Anterior cingulate cortex (tissue), 58 donors: Measurements from ENCODE around the gene TIMELESS.
"Not testable (repeated sequence)": the region's sequence is repeated elsewhere in the genome, so short reads cannot be mapped to it uniquely, and the experiment has no call there.

Source experiments
- DNase-seq, 58 donors: peaks; one replicate each; lab custom pipeline; 2025; lab: John Stamatoyannopoulos, UW

TIMELESS gene

DNA sequence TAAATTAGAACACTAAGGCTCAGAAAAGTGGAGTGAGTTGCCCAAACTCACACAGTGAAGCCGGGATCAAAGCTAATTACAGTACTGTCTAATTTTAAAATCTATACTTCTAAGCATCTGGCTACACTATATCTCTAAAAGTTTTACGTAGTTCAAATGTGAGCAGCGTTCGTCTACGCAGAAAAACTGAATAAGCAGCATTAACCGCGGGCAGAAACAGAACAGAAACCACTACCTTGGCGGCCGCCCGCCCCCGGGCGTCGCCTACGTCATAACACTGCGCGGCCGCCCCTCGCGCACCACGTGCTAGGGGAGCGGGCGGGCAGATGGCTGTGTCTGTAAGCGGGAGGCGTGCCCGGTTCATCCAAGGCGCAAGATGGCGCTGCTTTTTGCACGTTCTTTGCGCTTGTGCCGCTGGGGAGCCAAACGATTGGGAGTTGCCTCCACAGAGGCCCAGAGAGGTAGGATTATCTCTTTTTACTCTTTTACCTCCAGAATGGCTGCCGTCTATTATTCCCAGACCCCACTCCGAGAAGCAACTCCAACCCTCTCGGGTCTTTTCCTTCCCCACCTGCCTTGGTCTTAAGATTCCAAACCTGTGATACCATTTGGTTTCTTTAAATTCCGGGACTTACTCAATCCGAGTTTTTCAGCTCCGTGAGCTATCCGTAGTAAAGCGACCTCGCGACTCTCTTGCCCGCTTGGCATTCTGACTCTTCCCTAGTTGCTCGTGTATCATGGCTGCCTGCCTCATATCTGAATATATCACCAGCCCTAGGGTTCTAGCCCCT is 19.2 kb upstream of the TIMELESS start, which contains the start of gene SPRYD4:
Gene SPRYD4, plus strand, starts transcription at position 363 of the 791 bp plus-strand sequence. Its CDS starts 14 bp downstream, at position 377.
- peak; percentile 65 to 96 (median 90) for DNase-seq

- no peak for DNase-seq
These were observed 13.3 kb upstream of the TIMELESS start for GRCh38 chr12:56462565-56462964.

- no peak for DNase-seq
These were observed 12.3 kb upstream of the TIMELESS start for GRCh38 chr12:56461235-56462159.

GRCh38 chr12:56457817-56458216 is 8.6 kb upstream of the TIMELESS start:
- no peak for DNase-seq

GRCh38 chr12:56454557-56454956 is 5.3 kb upstream of the TIMELESS start, which contains the start of gene MIP:
Gene MIP, minus strand, starts transcription at chr12:56454657. Its CDS starts 44 bp downstream, at chr12:56454613.
- no peak for DNase-seq

GRCh38 chr12:56451147-56451546 is 1.9 kb upstream of the TIMELESS start:
- no peak for DNase-seq

DNA sequence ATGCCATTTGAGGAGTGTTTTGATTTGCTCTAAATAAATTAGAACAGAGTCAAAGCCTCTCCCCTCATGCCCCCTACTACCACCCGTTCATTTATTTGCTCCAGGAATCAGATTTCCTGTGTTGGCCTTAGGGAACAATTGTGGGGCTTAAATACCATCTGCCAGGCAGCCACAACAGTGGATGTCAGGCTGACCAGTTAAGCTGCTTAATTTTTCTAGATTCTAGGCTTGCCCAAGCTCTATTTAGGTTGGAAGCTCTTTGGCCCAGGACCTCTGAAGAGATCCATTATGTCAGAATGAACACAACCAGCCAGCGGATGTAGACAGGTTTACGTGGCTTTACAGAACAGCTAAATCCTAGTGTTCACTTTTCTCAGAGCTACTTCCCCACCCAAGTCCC is 1.0 kb upstream of the TIMELESS start:
- no peak for DNase-seq

GRCh38 chr12:56449622-56449984 is 377 bp upstream of the TIMELESS start:
- no peak for DNase-seq

DNA sequence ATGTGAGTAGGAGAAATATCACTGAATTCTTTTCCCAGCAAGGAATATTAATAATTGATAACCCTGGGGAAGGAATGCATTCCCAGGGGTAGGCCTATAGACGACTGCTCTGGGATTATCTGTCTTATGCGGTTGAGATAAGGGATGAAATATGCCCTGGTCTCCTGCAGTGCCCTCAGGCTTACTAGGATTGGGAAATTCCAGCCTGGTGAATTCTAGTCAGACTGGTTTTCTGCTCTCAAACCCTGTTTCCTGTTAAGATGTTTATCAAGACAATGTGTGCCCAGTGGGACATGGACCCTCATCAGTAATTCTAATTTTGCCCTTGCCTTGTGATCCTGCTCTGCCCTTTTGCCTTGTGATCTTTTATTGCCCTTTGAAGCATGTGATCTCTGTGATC is 6.0 kb downstream of the TIMELESS start:
- not testable (repeated sequence) for DNase-seq

DNA sequence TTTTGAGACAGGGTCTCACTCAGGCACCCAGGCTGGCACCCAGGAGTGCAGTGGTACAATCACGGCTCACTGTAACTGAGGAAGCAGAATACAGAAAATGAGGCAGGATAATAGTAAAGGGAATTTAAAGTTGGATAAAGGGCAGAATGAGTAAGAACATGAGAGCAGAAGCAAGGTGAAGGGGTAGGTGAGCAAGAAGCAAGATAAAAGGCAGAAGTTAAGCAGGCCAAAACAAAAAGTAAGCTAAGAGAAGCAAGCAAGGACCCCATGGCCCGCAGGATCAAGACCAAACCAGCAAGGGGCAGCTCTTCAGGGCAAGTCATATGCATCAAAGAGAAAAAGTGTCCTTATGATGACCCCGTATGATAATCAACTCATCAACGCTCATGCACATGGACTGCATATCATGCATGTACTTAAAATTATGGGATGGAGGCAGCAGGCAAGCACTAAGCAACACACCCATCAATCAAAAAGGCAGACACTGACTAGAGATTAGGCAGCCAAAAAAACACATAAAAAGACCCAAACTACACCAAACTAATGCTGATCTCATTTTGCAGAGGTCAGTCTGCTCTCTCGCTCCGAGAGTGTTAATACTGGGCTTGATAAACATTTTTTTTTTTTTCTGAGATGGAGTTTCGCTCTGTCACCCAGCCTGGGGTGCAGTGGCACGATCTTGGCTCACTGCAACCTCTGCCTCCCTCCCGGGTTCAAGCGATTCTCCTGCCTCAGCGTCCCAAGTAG is 11.6 kb downstream of the TIMELESS start:
- no peak for DNase-seq

GRCh38 chr12:56434828-56435227 is 14.4 kb downstream of the TIMELESS start:
- no peak for DNase-seq

GRCh38 chr12:56431850-56432249 is 17.4 kb downstream of the TIMELESS start:
- no peak for DNase-seq

- no peak for DNase-seq
These were observed 17.9 kb downstream of the TIMELESS start for GRCh38 chr12:56431288-56431687.

DNA sequence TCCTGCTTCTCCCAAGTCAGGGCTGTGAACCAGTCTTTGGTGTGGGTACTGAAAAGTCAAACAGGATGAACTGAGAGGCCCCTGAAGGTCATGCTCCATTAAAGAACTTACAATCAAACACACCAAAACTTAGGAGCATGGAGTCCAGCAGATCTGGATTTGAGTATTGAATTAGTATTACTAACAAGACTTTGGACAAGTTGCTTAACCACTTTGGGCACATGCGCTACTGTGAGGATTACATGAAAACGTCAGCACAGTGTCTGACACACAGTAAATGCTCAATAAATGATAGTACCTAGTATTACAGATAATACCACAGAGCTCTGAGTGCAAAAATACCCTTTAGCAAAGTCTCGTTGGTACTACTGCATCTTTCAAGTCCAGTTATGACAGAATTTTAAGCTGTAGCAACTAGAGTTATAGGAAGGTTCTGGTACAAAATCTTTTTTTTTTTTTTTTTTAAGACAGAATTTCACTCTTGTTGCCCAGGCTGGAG is 23.2 kb downstream of the TIMELESS start:
- no peak for DNase-seq

DNA sequence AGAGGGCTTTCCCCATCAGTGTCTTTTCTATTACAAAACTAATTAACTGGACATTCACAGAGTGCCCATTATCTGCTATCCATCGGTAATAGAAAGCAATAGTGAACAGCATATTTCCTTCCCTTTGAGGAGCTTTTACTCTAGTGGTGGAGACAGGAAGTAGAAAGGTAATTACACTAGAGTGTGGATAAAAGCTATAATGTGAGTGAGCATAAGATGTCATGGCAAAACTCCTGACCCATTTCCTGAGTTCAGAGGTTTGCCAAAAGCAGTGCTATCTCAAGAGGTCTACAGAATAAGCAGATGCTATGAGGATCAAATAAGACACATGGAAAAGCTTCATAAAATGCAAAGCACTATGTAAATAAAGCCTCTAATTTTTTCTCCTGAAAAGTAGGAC is 24.0 kb downstream of the TIMELESS start:
- DNase-seq = no peak

DNA sequence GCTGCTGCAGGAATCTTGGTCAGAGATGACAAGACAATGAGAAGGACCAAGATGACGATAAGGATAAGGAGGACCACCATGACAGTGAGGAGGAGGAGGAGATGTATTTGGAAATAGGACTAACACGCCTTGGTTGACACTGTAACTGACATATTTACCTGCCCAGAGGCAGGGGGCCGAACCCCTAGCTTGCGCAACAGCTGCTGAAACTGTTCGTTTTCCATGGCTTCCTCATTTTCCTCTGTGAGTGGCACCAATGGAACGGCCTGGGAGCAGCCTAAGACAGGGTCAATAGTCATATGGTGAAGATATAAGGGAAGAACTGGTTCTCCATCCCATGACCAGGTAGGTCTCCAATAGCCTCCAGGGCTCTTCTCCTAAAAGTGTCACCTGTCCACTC is 28.8 kb downstream of the TIMELESS start:
- no peak for DNase-seq

DNA sequence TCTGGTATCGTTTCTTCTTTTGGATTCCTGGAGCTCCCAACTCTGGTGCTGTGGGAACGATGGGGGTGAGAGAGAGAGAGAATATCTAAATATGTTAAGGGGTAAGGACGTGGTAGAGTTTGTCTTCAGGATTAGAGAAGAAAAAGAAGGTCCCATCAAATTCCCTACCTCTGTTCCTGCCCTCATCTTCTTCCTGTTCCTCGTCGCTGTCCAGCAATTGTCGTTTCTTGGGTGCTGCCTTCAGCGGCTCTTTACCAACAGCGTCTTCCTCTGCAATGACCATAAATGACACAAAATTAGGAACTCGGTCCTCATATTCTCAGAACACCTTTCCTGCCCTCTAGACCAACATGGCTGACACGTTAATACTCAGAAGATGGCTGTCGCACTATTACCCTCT is 31.5 kb downstream of the TIMELESS start:
- DNase-seq = no peak

DNA sequence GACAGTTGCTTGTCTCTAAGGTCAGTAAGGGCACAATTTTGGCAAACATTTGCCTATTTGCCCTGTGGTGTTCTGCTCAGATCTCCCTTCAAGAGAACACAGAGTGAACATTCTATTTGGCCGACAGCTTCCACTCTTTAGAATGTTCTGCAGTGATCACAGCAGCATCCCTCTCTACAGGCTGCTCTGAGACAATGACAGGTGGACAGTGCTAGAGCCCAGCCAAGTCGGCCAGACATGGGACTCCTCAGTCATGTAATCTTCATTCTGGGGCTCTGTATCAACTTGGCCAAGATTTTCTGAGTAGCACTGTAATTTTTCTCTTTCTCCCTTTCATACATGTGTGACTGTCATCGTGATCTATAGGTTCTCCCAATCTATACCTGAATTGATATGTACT is 34.8 kb downstream of the TIMELESS start:
- DNase-seq = no peak

DNA sequence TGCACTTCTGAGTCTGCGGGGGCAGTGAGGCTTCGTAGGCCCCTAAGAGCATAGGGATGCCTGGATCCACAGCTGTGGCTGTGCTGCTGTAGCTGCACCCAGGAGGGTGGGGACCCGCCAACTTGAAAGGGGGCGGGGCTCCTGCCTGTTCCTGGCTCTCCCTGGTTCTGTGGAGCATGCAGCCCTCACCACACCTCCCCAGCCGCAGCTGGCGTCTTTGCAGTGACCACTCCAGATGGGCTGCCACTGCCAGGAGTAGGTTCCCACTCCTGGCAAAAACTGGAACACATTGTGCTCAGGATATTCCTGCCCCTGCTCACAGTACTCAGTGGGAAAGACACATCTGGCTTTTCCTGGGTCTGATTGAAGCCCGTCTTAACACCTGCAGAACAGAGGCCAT is 35.8 kb downstream of the TIMELESS start:
- no peak for DNase-seq
